HG02840 (cell line): Measurements from ENCODE around the gene CDK14.
"Not testable (repeated sequence)": the region's sequence is repeated elsewhere in the genome, so short reads cannot be mapped to it uniquely, and the experiment has no call there.

Source experiments
- ATAC-seq: cut with Tn5 transposase; IDR thresholded peaks from one replicate; pipeline ENCODE4 v1.9.1; 2021; ENCODE audit warnings: mild to moderate bottlenecking, moderate library complexity, moderate number of reproducible peaks; ENCODE audit not compliant: unreplicated experiment, low FRiP score

CDK14 gene

GRCh38 chr7:90775383-90775965 is 179.4 kb downstream of the CDK14 start:
- ATAC-seq = no peak

GRCh38 chr7:90777041-90777440 is 180.9 kb downstream of the CDK14 start:
- ATAC-seq = peak; percentile 97

GRCh38 chr7:90777465-90777864 is 181.3 kb downstream of the CDK14 start:
- peak; percentile 38 for ATAC-seq

- ATAC-seq = no peak
Measured at GRCh38 chr7:90777886-90778285, 181.8 kb downstream of the CDK14 start.

DNA sequence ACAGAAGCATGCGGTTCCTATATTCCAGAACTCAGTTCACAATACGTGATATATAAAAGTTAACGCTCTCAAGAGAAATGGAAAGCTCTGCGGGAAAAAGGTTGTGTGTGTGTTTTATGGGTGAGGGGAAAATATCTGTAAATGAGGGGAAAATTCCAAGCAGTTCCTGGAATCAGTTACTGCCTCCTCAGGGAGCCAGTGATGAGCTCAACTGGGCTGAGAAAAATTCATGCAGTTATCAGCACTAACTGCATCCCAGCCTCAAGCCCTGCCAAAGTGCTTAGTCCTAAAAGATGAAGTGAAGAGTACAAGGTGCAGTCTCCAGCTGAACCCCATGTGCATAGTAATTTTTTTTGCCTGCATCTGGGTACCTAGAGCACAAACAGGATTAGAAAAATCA is 191.9 kb downstream of the CDK14 start:
- ATAC-seq = no peak

GRCh38 chr7:90789736-90790306 is 193.7 kb downstream of the CDK14 start:
- ATAC-seq = no peak

- ATAC-seq = no peak
Measured at GRCh38 chr7:90791596-90791995, 195.5 kb downstream of the CDK14 start.

- no peak for ATAC-seq
Measured at GRCh38 chr7:90792301-90792700, 196.2 kb downstream of the CDK14 start.

- ATAC-seq = not testable (repeated sequence)
Measured at GRCh38 chr7:90794234-90794633, 198.1 kb downstream of the CDK14 start.

DNA sequence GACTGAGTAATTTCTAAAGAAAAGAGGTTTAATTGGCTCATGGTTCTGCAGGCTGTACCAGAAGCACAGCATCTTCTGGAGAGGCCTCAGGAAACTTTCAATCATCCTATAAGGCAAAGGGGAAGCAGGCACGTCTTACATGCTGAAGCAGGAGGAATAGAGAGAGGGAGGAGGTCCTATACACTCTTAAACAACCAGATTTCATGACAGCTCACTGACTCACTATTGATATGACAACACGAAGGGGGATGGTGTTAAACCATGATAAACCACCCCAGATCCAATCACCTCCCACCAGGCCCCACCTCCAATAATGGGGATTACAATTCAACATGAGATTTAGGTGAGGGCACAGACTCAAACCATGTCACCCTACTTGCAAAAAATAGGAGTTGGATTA is 201.5 kb downstream of the CDK14 start:
- no peak for ATAC-seq

GRCh38 chr7:90804370-90804769 is 208.2 kb downstream of the CDK14 start:
- no peak for ATAC-seq

- ATAC-seq = not testable (repeated sequence)
Measured at GRCh38 chr7:90815552-90815951, 219.4 kb downstream of the CDK14 start.

GRCh38 chr7:90816511-90817142 is 220.5 kb downstream of the CDK14 start:
- peak; percentile 99 for ATAC-seq

DNA sequence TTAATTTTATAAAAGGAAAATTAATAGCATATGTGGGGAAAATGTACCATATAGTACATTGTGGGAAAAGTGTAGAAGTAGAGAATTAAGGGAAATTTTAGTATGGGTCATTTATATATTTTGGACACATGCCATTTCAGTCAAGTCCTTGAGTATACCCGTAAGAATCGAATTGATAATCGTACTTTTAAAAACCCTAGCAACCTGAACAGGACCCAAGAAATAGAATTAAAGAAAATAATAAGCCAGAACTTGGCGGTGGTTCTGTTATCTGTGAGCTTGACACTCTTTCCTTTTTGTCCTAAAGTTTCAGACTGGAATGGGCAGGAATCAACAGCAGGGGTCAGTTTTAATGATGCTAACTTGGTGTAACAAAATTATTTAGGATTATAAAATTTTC is 221.0 kb downstream of the CDK14 start:
- ATAC-seq = no peak

DNA sequence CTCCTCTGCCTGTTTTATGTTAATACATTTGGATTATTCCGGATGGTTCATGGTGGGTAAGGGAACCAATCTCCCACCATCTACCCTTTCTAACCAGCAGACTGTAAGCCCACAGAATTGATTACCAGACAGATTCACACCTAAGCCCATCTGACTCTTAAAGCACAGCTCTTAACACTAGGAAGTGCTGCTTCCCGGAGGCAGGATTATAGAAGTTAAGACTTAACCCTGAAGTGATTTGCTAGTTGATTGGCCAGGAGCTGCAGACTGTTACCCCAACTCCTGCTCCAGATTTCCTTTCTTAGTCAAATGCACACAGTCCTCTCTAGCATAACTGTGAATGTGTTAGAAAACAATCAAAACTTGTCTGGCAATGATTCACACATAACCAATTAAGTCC is 221.7 kb downstream of the CDK14 start:
- no peak for ATAC-seq

DNA sequence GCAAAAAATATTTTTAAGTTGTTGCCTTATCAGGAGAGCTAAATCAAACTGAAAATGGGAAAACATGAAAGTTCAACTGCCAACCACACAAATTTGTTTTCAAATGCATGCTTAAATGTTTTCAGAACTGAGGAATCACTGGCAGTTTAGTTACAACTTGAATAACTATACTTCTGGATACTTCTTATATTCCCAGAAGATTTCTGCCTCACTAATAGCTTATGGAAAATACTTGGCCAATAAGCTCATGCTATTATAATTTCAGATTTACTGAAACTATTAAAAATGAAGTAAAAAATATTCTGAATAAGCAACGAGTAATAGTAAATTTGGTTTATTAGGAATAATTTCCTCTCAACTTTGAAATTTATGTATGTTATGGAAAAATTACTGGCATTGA is 222.2 kb downstream of the CDK14 start:
- no peak for ATAC-seq

GRCh38 chr7:90821961-90822620 is 226.0 kb downstream of the CDK14 start:
- no peak for ATAC-seq

- ATAC-seq = no peak
Measured at GRCh38 chr7:90824386-90825307, 228.5 kb downstream of the CDK14 start.

GRCh38 chr7:90825779-90826178 is 229.7 kb downstream of the CDK14 start:
- ATAC-seq = no peak

- no peak for ATAC-seq
Measured at GRCh38 chr7:90828601-90829000, 232.5 kb downstream of the CDK14 start.

GRCh38 chr7:90830308-90830707 is 234.2 kb downstream of the CDK14 start:
- ATAC-seq = no peak
